Activated CD4-positive, alpha-beta T cell treated with anti-CD3 and anti-CD28 coated beads, Interleukin-2, amount 50 U/mL, for 4 hours (primary cell): ENCODE measurements around the gene CD36.
"Not testable (repeated sequence)": the region's sequence is repeated elsewhere in the genome, so short reads cannot be mapped to it uniquely, and the experiment has no call there.

Experiments
- DNase-seq, 2 experiments: peaks; one replicate each; pipeline ENCODE4 v3.0.0-alpha.2; 2020

The CD36 gene

GRCh38 chr7:80656029-80656428, 17.6 kb downstream of the CD36 start:
- no peak for DNase-seq

GRCh38 chr7:80659120-80660055, 20.9 kb downstream of the CD36 start:
- DNase-seq: no peak

GRCh38 chr7:80660939-80661338, 22.5 kb downstream of the CD36 start:
- no peak for DNase-seq

- DNase-seq: no peak
These were observed 23.3 kb downstream of the CD36 start for GRCh38 chr7:80661729-80662128.

- no peak for DNase-seq
These were observed 23.8 kb downstream of the CD36 start for GRCh38 chr7:80662252-80662651.

- DNase-seq: no peak
These were observed 27.1 kb downstream of the CD36 start for GRCh38 chr7:80665526-80665925.

GRCh38 chr7:80666376-80666775, 27.9 kb downstream of the CD36 start:
- DNase-seq: no peak

- not testable (repeated sequence) for DNase-seq
These were observed 30.9 kb downstream of the CD36 start for GRCh38 chr7:80669367-80669766.

GRCh38 chr7:80671744-80672143, 33.3 kb downstream of the CD36 start:
- DNase-seq: no peak

- DNase-seq: no peak
These were observed 36.6 kb downstream of the CD36 start for GRCh38 chr7:80675090-80675489.

- no peak for DNase-seq
These were observed 38.0 kb downstream of the CD36 start for GRCh38 chr7:80676404-80676803.

GRCh38 chr7:80677629-80678028, 39.2 kb downstream of the CD36 start:
- DNase-seq: no peak

GRCh38 chr7:80678707-80679106, 40.3 kb downstream of the CD36 start:
- DNase-seq: no peak

GRCh38 chr7:80679921-80680907, 41.8 kb downstream of the CD36 start:
- DNase-seq: no peak

- DNase-seq: no peak
These were observed 42.9 kb downstream of the CD36 start for GRCh38 chr7:80681272-80681885.

GRCh38 chr7:80682744-80683143, 44.3 kb downstream of the CD36 start:
- DNase-seq: no peak

- no peak for DNase-seq
These were observed 48.1 kb downstream of the CD36 start for GRCh38 chr7:80686576-80686975.

GRCh38 chr7:80699045-80699638, 60.7 kb downstream of the CD36 start:
- DNase-seq: no peak

GRCh38 chr7:80699721-80700256, 61.3 kb downstream of the CD36 start:
- no peak for DNase-seq

- DNase-seq: no peak
These were observed 64.8 kb downstream of the CD36 start for GRCh38 chr7:80703272-80703671.

- no peak for DNase-seq
These were observed 66.8 kb downstream of the CD36 start for GRCh38 chr7:80705130-80705781.

- no peak for DNase-seq
These were observed 68.9 kb downstream of the CD36 start for GRCh38 chr7:80707318-80707717.
